Activated CD8-positive, alpha-beta memory T cell treated with anti-CD3 and anti-CD28 coated beads, Interleukin-2, amount 10 ng/mL, durations not matched to agents 7 days and 5 days (primary cell): ENCODE data around the gene KLHL6. TPM values are rescaled to one million over a fixed set of nuclear protein-coding genes. Genes with fewer than 3 reads are reported as not detected.
"Not testable (repeated sequence)": the region's sequence is repeated elsewhere in the genome, so short reads cannot be mapped to it uniquely, and the experiment has no call there.

ENCODE experiments used
- ATAC-seq: fragments of 150-1000 bp; cut with Tn5 transposase; one replicate; pipeline ENCODE4 v1.10.0; 2021; ENCODE audit warnings: moderate library complexity
- CTCF ChIA-PET: fragments of 350-600 bp; sonication (Branson Sonifier 250); formaldehyde crosslinking; loops from one replicate; lab custom pipeline; 2021; ENCODE audit warnings: antibody characterized with exemption; lab: Charles Lee
- DNase-seq: peaks from one replicate; pipeline ENCODE4 v3.0.0-alpha.2; 2020
- H3K27ac Mint-ChIP-seq: one replicate; pipeline ENCODE4 v1.8.0; 2021; ENCODE audit warnings: mild to moderate bottlenecking, mixed read lengths
- H3K27me3 Mint-ChIP-seq: one replicate; pipeline ENCODE4 v1.8.0; 2021; ENCODE audit warnings: mixed read lengths
- H3K36me3 Mint-ChIP-seq: one replicate; pipeline ENCODE4 v1.8.0; 2021; ENCODE audit warnings: mild to moderate bottlenecking, mixed read lengths
- H3K4me1 Mint-ChIP-seq: one replicate; pipeline ENCODE4 v1.8.0; 2021; ENCODE audit warnings: mixed read lengths
- H3K4me3 Mint-ChIP-seq: one replicate; pipeline ENCODE4 v1.8.0; 2021; ENCODE audit warnings: mild to moderate bottlenecking, moderate library complexity, mixed read lengths
- H3K9me3 Mint-ChIP-seq: one replicate; pipeline ENCODE4 v1.8.0; 2022; ENCODE audit warnings: low read depth, mixed read lengths
- total RNA-seq, 2 experiments: library from RNA; stranded (reverse); gene quantifications; one replicate each; pipeline ENCODE4 v1.2.3, GENCODE V29; 2021

Gene KLHL6
- total RNA-seq, 2 experiments from 2014 or later, result 30.9 to 31.5 TPM

DNA sequence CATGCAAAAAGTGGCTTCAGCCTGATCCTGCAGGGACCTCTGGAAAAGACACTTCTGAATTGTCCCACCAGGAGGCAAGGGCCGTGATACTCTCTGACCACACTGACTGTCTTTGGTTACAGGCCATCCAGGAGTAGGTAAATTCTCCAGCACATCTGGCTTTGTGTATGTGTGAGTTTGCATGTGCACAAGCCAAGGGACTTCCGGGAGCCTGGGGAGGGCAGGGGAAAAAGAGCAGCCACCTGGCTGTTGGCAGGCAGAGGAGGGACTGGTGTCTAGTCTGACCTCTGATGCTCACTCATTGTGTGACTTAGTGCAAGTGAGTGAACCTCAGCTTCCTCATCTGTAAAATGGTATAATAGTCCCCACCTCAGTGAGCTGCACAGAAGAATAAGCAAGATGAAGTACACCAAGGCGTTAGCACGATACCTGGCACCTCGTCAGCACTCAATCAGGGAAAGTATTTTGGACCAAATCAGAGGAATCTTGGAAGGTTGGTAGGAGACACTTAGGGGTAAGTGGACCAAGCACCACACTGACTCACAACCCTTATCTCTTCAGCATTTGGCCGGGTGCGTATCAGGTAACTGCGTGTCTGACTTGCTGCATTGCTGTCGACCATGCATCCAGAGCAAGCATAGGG, 19.1 kb downstream of the KLHL6 start:
- Mint-ChIP-seq H3K36me3 (peaks cover 18% of the 10 kb centered on the region), H3K4me1 (peaks cover 62% of the 10 kb centered on the region), H3K27ac (no peak overlapping the region), H3K4me3 (no peak overlapping the region), H3K9me3 (no peaks in the 10 kb centered on the region), H3K27me3 (no peaks in the 10 kb centered on the region)
- no peak for DNase-seq
- ATAC-seq, result no peak
- CTCF ChIA-PET, result interaction anchor here (1.0 to 2.5 kb wide), 2 partner anchors 9 to 14 kb away, joined by 3 to 7 read pairs; no protein-coding TSS in a partner anchor

DNA sequence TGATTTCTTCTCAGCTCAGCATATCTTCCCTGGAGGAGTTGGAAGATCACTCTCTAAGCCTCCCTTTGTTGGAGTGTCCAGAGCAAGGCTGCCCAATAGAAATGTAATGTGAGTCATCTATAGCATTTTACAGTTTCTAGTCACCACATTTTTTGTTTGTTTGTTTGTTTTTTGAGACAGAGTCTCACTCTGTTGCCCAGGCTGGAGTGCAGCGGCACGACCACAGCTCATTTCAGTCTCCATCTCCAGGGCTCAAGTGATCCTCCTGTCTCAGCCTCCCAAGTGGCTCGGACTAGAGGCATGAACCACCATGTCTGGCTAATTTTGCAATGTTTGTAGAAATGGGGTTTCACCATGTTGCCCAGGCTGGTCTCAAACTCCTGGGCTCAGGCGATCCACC, 21.3 kb downstream of the KLHL6 start:
- Mint-ChIP-seq H3K27me3 (no peaks in the 10 kb centered on the region), H3K27ac (no peak overlapping the region), H3K9me3 (no peaks in the 10 kb centered on the region), H3K4me1 (peaks cover 55% of the 10 kb centered on the region), H3K4me3 (no peak overlapping the region), H3K36me3 (peaks cover 19% of the 10 kb centered on the region)
- CTCF ChIA-PET, result interaction anchor here (1.8 kb wide), 1 partner anchor 21 kb away, joined by 5 read pairs; no protein-coding TSS in a partner anchor
- ATAC-seq (peak; percentile 22), DNase-seq (no peak)

- no peaks in the 10 kb centered on the region for H3K27me3 Mint-ChIP-seq
- DNase-seq, result no peak
- CTCF ChIA-PET, result interaction anchor here (1.8 kb wide), 1 partner anchor 20 kb away, joined by 5 read pairs; no protein-coding TSS in a partner anchor
- H3K27ac Mint-ChIP-seq, result peak overlapping the region; percentile 67
- peaks cover 24% of the 10 kb centered on the region for H3K36me3 Mint-ChIP-seq
- H3K9me3 Mint-ChIP-seq, result no peaks in the 10 kb centered on the region
- peaks cover 54% of the 10 kb centered on the region for H3K4me1 Mint-ChIP-seq
- H3K4me3 Mint-ChIP-seq, result peak overlapping the region; percentile 5
- ATAC-seq, result peak; percentile 42
Measured at GRCh38 chr3:183533412-183534132, 21.9 kb downstream of the KLHL6 start.

DNA sequence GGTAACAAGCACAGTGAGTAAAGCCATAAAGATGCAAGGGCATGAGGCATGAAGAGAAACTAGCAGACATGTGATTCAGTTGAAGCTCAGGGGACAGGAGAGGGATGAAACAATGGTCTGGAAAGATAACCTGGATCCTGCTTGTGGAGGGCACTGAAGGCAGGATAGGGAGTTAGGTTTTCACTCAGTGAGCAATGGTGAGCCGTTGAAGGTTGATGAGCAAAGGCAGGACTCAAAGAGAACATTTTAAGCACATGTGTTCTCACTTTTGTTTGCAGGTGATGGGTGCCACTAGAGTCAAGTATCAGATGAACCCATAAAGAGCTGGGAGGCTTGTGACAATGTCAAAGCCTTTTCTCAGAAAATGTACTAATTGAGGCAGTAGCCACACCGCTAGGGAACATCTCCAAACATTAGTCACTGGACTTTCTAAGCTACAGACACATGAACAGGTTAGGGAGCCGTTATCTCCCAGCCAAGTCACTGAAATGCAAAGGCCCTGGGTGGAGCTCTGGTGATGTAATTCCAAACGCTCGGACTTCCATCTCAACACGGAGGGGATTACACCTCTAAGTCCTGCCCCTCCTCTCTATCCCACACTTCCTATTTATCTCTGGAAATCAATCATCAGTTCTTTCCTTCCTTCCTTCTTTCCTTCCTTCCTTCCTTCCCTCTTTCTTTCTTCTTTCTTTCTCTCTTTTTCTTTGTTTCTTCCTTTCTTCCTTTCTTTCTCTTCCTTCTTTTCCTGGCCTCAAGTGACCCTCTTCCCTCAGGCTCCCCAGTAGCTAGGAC, 22.7 kb downstream of the KLHL6 start:
- peaks cover 56% of the 10 kb centered on the region for H3K4me1 Mint-ChIP-seq
- H3K27ac Mint-ChIP-seq, result no peak overlapping the region
- DNase-seq (no peak), ATAC-seq (no peak)
- H3K27me3 Mint-ChIP-seq, result no peaks in the 10 kb centered on the region
- peaks cover 29% of the 10 kb centered on the region for H3K36me3 Mint-ChIP-seq
- no peaks in the 10 kb centered on the region for H3K9me3 Mint-ChIP-seq
- H3K4me3 Mint-ChIP-seq, result no peak overlapping the region
- CTCF ChIA-PET, result interaction anchor here (1.1 to 1.8 kb wide), 2 partner anchors 19 to 233 kb away, joined by 3 to 5 read pairs; no protein-coding TSS in a partner anchor

DNA sequence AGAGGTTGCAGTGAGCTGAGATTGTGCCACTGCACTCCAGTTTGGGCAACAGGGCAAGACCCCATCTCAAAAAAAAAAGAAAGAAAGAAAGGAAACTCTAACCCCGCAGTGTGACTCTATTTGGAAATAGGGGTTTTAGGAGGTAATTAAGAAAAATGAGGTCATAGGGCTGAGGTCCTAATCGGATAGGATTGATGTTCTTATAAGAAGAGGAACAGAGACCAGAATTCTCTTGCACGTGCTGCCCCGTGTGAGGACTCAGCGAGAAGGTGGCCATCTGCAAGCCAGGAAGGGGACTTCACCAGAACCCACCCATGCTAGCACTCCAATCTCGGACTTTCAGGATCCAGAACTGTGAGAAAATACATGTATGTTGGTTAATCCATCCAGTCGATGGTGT, 25.8 kb downstream of the KLHL6 start:
- no peak for DNase-seq
- no peaks in the 10 kb centered on the region for H3K27me3 Mint-ChIP-seq
- peaks cover 60% of the 10 kb centered on the region for H3K4me1 Mint-ChIP-seq
- ATAC-seq, result no peak
- H3K36me3 Mint-ChIP-seq, result peaks cover 47% of the 10 kb centered on the region
- H3K4me3 Mint-ChIP-seq, result no peak overlapping the region
- no peak overlapping the region for H3K27ac Mint-ChIP-seq
- CTCF ChIA-PET, result interaction anchor here (0.8 kb wide), 1 partner anchor 59 kb away, joined by 3 read pairs; no protein-coding TSS in a partner anchor
- H3K9me3 Mint-ChIP-seq, result no peaks in the 10 kb centered on the region

- CTCF ChIA-PET, result interaction anchor here (1.0 to 1.2 kb wide), 2 partner anchors 26 to 60 kb away, joined by 3 read pairs; partner anchors contain the start of gene KLHL6
- Mint-ChIP-seq H3K27me3 (no peaks in the 10 kb centered on the region), H3K4me1 (peaks cover 63% of the 10 kb centered on the region), H3K27ac (no peak overlapping the region), H3K4me3 (no peak overlapping the region), H3K36me3 (peaks cover 52% of the 10 kb centered on the region), H3K9me3 (no peaks in the 10 kb centered on the region)
- DNase-seq (no peak), ATAC-seq (no peak)
Measured at GRCh38 chr3:183529185-183529584, 26.3 kb downstream of the KLHL6 start.

- H3K27me3 Mint-ChIP-seq, DNase-seq, H3K9me3 Mint-ChIP-seq, H3K27ac Mint-ChIP-seq, ATAC-seq, H3K4me3 Mint-ChIP-seq: not testable (repeated sequence)
- CTCF ChIA-PET, result interaction anchor here (1.0 to 1.3 kb wide), 3 partner anchors 13 to 60 kb away, joined by 3 read pairs; partner anchors contain the start of gene KLHL6
- H3K4me1 Mint-ChIP-seq, result peaks cover 60% of the 10 kb centered on the region
- peaks cover 53% of the 10 kb centered on the region for H3K36me3 Mint-ChIP-seq
Measured at GRCh38 chr3:183528758-183529157, 26.7 kb downstream of the KLHL6 start.

GRCh38 chr3:183527428-183528379, 27.8 kb downstream of the KLHL6 start:
- Mint-ChIP-seq H3K36me3 (peaks cover 56% of the 10 kb centered on the region), H3K4me1 (peaks cover 51% of the 10 kb centered on the region), H3K4me3 (peak overlapping the region; percentile 47), H3K9me3 (no peaks in the 10 kb centered on the region), H3K27me3 (no peaks in the 10 kb centered on the region), H3K27ac (peak overlapping the region; percentile 87)
- ATAC-seq (peak; percentile 83), DNase-seq (peak; percentile 72)
- CTCF ChIA-PET, result interaction anchor here (0.9 to 1.8 kb wide), 11 partner anchors 8 to 239 kb away, joined by 3 to 7 read pairs (median 4); no protein-coding TSS in a partner anchor

- H3K36me3 Mint-ChIP-seq, result peaks cover 53% of the 10 kb centered on the region
- peak overlapping the region; percentile 87 for H3K27ac Mint-ChIP-seq
- DNase-seq, result no peak
- CTCF ChIA-PET, result interaction anchor here (0.9 to 1.8 kb wide), 9 partner anchors 9 to 240 kb away, joined by 3 to 7 read pairs (median 5); no protein-coding TSS in a partner anchor
- H3K4me1 Mint-ChIP-seq, result peaks cover 47% of the 10 kb centered on the region
- ATAC-seq, result peak; percentile 50
- H3K27me3 Mint-ChIP-seq, result no peaks in the 10 kb centered on the region
- no peaks in the 10 kb centered on the region for H3K9me3 Mint-ChIP-seq
- H3K4me3 Mint-ChIP-seq, result peak overlapping the region; percentile 47
Measured at GRCh38 chr3:183526838-183527427, 28.6 kb downstream of the KLHL6 start.

DNA sequence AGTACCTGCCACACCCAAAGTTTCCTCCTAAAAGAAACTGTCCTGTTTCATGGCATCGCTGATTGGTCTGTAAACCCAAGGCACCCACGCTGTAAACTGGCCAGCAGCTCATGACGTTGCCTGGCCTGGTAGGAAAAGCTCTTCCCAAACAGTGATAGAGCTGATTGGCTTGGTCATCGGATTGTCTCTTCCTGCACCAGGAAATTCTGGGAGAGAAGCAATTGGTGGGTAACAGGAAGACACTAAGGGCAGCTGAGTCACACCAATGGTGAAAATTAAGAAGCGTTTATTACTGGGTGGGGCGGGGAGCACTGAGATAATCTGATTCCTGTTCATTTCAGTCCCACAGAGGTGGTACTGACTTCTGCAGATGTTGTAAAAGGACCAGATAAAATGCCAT, 31.0 kb downstream of the KLHL6 start:
- no peak overlapping the region for H3K4me3 Mint-ChIP-seq
- CTCF ChIA-PET, result interaction anchor here (1.4 kb wide), 1 partner anchor 18 kb away, joined by 3 read pairs; no protein-coding TSS in a partner anchor
- peaks cover 35% of the 10 kb centered on the region for H3K4me1 Mint-ChIP-seq
- ATAC-seq (no peak), DNase-seq (no peak)
- no peaks in the 10 kb centered on the region for H3K9me3 Mint-ChIP-seq
- H3K36me3 Mint-ChIP-seq, result peaks cover 47% of the 10 kb centered on the region
- peak overlapping the region; percentile 8 for H3K27ac Mint-ChIP-seq
- no peaks in the 10 kb centered on the region for H3K27me3 Mint-ChIP-seq

DNA sequence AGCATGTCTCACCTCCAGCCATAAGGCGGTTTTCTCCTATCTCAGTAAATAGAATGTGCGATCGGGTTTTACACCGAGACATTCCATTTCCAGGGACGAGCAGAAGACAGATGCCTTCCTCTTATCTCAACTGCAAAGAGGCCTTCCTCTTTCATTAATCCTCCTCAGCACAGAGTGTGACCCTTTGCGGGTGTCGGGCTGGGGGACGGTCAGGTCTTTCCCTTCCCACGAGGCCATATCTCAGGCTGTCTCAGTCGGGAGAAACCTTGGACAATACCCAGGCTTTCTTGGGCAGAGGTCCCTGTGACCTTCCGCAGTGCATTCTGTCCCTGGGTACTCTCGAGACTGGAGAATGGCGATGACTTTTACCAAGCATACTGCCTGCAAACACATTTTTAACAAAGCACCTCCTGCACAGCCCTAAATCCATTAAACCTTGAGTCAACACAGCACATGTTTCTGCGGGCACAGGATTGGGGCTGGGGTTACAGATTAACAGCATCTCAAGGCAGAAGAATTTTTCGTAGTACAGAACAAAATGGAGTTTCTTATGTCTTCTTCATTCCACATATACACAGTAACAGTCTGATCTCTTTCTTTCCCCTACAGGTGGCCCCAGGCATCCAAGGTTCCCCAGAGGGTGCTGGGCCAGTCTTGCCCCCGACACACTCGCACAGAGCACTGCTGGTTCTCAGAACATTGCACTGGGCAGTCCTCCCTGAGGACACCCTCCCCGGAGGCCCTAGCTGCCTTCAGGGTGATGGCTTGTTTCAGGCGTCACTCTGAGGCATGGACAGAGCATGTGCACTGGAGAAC, 34.6 kb downstream of the KLHL6 start:
- not testable (repeated sequence) for ATAC-seq
- H3K36me3 Mint-ChIP-seq, result peaks cover 35% of the 10 kb centered on the region
- peaks cover 42% of the 10 kb centered on the region for H3K4me1 Mint-ChIP-seq

More for the DNA sequence above, 34.6 kb downstream of the KLHL6 start:
- H3K4me3 Mint-ChIP-seq, CTCF ChIA-PET, H3K27ac Mint-ChIP-seq, H3K9me3 Mint-ChIP-seq, DNase-seq, H3K27me3 Mint-ChIP-seq: not testable (repeated sequence)
